ENCODE results near the gene VAMP4.

VAMP4 gene

GRCh38 chr1:171753182-171753581 is 11.3 kb upstream of the VAMP4 start:
- no peak overlapping the region for H3K27ac ChIP-seq
- H3K4me3 ChIP-seq (IDR thresholded peaks at IDR 0.05; ENCODE audit: insufficient read depth, low read depth, low read length), result no peak overlapping the region
- H3K79me2 ChIP-seq (ENCODE audit: insufficient read depth, low read depth), result no peaks in the 10 kb centered on the region
- H3K27me3 ChIP-seq (ENCODE audit: insufficient read depth, low read depth), result no peaks in the 10 kb centered on the region
- no peaks in the 10 kb centered on the region for H4K20me1 ChIP-seq (ENCODE audit: insufficient read depth)
- no peak overlapping the region for H2AFZ ChIP-seq (ENCODE audit: low read depth)
- H3K4me2 ChIP-seq, result no peak overlapping the region
- peaks cover 6% of the 10 kb centered on the region for H3K4me1 ChIP-seq (ENCODE audit: low read depth, poor library complexity, severe bottlenecking)
- TF ChIP-seq CTCF (conservative IDR thresholded peaks at IDR 0.05; ENCODE audit: low read depth, low read length), result no peak
- H3K36me3 ChIP-seq (ENCODE audit: insufficient read depth), result no peaks in the 10 kb centered on the region
- H3K9ac ChIP-seq, result no peak overlapping the region

GRCh38 chr1:171751221-171751620 is 9.4 kb upstream of the VAMP4 start:
- no peak overlapping the region for H3K27ac ChIP-seq
- TF ChIP-seq CTCF (conservative IDR thresholded peaks at IDR 0.05; ENCODE audit: low read depth, low read length), result no peak
- no peaks in the 10 kb centered on the region for H4K20me1 ChIP-seq (ENCODE audit: insufficient read depth)
- H3K4me2 ChIP-seq, result no peak overlapping the region
- H3K27me3 ChIP-seq (ENCODE audit: insufficient read depth, low read depth), result no peaks in the 10 kb centered on the region
- H2AFZ ChIP-seq (ENCODE audit: low read depth), result no peak overlapping the region
- H3K4me3 ChIP-seq (IDR thresholded peaks at IDR 0.05; ENCODE audit: insufficient read depth, low read depth, low read length), result no peak overlapping the region
- H3K4me1 ChIP-seq (ENCODE audit: low read depth, poor library complexity, severe bottlenecking), result peaks cover 6% of the 10 kb centered on the region
- no peaks in the 10 kb centered on the region for H3K36me3 ChIP-seq (ENCODE audit: insufficient read depth)
- no peaks in the 10 kb centered on the region for H3K79me2 ChIP-seq (ENCODE audit: insufficient read depth, low read depth)
- no peak overlapping the region for H3K9ac ChIP-seq

DNA sequence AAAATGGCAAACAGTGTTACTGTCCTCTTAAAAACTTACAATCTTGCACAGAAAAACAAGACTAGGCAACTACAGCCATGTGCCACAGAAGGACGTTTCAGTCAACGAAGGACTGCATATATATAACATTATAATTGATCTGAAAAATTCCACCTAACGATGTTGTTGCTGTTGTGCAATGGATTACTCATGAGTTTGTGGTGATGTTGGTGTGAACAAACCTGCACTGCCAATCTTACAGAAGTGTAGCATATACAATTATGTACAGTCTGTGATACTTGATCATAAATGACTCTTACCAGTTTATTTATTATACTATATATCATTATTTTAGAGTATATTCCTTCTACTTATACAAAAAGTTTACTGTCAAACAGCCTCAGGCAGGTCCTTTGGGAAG is 6.8 kb upstream of the VAMP4 start:
- no peak for TF ChIP-seq CTCF (conservative IDR thresholded peaks at IDR 0.05; ENCODE audit: low read depth, low read length)

GRCh38 chr1:171744986-171745385 is 3.1 kb upstream of the VAMP4 start:
- 0 out of 2 replicates have a peak, but pooled peaks cover 5% of the 10 kb centered on the region for H3K79me2 ChIP-seq (ENCODE audit: insufficient read depth, low read depth)
- H3K4me3 ChIP-seq (IDR thresholded peaks at IDR 0.05; ENCODE audit: insufficient read depth, low read depth, low read length), result no peak overlapping the region
- H2AFZ ChIP-seq (ENCODE audit: low read depth), result no peak overlapping the region
- no peak for TF ChIP-seq CTCF (conservative IDR thresholded peaks at IDR 0.05; ENCODE audit: low read depth, low read length)
- no peaks in the 10 kb centered on the region for H3K36me3 ChIP-seq (ENCODE audit: insufficient read depth)
- H3K27me3 ChIP-seq (ENCODE audit: insufficient read depth, low read depth), result no peaks in the 10 kb centered on the region
- H3K4me2 ChIP-seq, result no peak overlapping the region
- no peak overlapping the region for H3K9ac ChIP-seq
- H4K20me1 ChIP-seq (ENCODE audit: insufficient read depth), result no peaks in the 10 kb centered on the region
- peaks cover 16% of the 10 kb centered on the region for H3K4me1 ChIP-seq (ENCODE audit: low read depth, poor library complexity, severe bottlenecking)
- no peak overlapping the region for H3K27ac ChIP-seq

More for the DNA sequence above, 6.8 kb upstream of the VAMP4 start:
- Histone ChIP-seq H3K27me3 (ENCODE audit: insufficient read depth, low read depth) (no peaks in the 10 kb centered on the region), H3K79me2 (ENCODE audit: insufficient read depth, low read depth) (no peaks in the 10 kb centered on the region), H3K4me2 (no peak overlapping the region), H3K36me3 (ENCODE audit: insufficient read depth) (no peaks in the 10 kb centered on the region), H3K4me3 (IDR thresholded peaks at IDR 0.05; ENCODE audit: insufficient read depth, low read depth, low read length) (no peak overlapping the region), H2AFZ (ENCODE audit: low read depth) (no peak overlapping the region), H4K20me1 (ENCODE audit: insufficient read depth) (no peaks in the 10 kb centered on the region), H3K27ac (no peak overlapping the region), H3K4me1 (ENCODE audit: low read depth, poor library complexity, severe bottlenecking) (peaks cover 1% of the 10 kb centered on the region), H3K9ac (no peak overlapping the region)

Measured in KMS-11 (cell line).